IPS-15b (cell line): ENCODE results near the gene PHF21A.

Experiments
- H3K27me3 ChIP-seq: one replicate; pipeline ENCODE4 v1.6.1; 2013; ENCODE audit warnings: low read length; ENCODE audit not compliant: control insufficient read depth, insufficient read depth
- H3K36me3 ChIP-seq: one replicate; pipeline ENCODE4 v1.6.1; 2013; ENCODE audit warnings: low read length; ENCODE audit not compliant: control insufficient read depth, insufficient read depth
- H3K4me1 ChIP-seq: one replicate; pipeline ENCODE4 v1.6.1; 2013; ENCODE audit warnings: mild to moderate bottlenecking, low read length; ENCODE audit not compliant: control insufficient read depth, insufficient read depth
- H3K4me3 ChIP-seq: one replicate; pipeline ENCODE4 v1.5.1; 2013; ENCODE audit warnings: low read depth, low read length
- H3K9ac ChIP-seq: one replicate; pipeline ENCODE4 v1.6.1; 2013; ENCODE audit warnings: low read depth, mild to moderate bottlenecking, low read length
- H3K9me3 ChIP-seq: one replicate; pipeline ENCODE4 v1.6.1; 2013; ENCODE audit warnings: mild to moderate bottlenecking, low read length; ENCODE audit not compliant: control insufficient read depth, insufficient read depth

PHF21A gene

DNA sequence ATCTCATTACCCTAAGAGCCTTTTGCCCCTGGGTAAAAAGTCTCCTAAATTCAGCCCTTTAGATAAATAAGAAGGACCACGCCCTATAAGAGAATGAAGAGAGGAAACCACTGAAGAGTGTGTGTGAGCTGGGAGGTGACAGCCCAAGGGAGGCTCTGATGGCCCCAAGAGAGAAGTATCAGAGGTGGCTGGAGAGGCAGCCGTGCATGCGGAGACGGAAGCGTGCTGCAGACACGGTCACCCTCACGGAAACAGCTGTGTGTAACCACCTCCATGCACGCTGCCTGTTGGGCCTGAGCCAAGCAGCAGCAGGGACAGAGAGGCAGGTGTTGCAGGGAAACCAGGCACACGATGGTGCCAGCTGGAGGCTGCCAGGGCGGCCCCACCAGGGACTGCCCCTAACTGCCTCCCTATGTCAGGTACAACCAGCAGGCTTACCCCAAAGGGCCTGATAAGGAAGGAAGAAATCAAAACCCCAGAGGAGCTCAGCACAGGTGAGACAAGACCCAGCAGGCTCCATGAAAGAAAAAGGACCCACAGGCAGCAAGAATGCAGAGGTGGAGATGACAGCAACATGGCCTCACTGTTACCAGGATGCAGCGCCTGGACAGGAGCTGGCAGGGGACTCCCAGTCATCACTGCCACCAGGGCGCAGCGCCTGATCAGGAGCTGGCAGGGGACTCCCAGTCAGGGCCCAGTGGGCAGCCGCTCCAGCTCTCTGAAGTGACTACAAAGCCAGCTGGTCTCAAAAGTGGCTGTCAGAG is 191.0 kb downstream of the PHF21A start:
- peaks cover 48% of the 10 kb centered on the region for H3K36me3 ChIP-seq
- H3K9me3 ChIP-seq, result no peaks in the 10 kb centered on the region
- H3K4me3 ChIP-seq, result no peak overlapping the region
- H3K9ac ChIP-seq, result peak overlapping the region; percentile 47
- no peaks in the 10 kb centered on the region for H3K27me3 ChIP-seq
- no peaks in the 10 kb centered on the region for H3K4me1 ChIP-seq

DNA sequence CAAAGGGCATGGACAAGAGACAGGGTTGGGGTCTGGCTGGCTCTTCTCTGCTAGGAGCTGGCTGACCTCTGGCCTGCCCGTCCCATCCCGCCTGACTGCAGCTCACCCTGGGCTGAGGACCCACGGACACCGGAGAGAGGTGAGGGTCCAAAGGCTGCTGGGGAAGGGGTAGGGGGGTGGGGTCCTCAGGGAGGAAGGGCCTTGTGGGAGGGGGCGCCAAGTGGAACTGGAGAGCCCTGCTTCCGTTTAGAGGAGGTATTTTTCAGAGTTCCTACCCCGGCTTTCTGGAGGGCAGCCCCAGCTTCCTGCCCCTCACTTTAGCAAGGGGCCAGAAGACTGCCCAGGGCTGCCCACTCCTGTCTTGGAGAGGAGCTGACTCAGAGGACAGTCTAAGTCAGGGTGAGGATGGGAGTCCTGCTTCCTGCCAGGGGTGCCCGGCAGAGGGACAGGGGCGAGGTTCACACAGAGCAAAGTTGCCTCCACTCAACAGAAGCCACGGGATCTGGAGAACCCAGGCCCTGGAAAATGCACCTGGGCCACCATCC is 191.7 kb downstream of the PHF21A start:
- no peaks in the 10 kb centered on the region for H3K9me3 ChIP-seq
- H3K4me3 ChIP-seq, result no peak overlapping the region
- peaks cover 47% of the 10 kb centered on the region for H3K36me3 ChIP-seq
- H3K27me3 ChIP-seq, result no peaks in the 10 kb centered on the region
- H3K9ac ChIP-seq, result peak overlapping the region; percentile 47
- H3K4me1 ChIP-seq, result no peaks in the 10 kb centered on the region

DNA sequence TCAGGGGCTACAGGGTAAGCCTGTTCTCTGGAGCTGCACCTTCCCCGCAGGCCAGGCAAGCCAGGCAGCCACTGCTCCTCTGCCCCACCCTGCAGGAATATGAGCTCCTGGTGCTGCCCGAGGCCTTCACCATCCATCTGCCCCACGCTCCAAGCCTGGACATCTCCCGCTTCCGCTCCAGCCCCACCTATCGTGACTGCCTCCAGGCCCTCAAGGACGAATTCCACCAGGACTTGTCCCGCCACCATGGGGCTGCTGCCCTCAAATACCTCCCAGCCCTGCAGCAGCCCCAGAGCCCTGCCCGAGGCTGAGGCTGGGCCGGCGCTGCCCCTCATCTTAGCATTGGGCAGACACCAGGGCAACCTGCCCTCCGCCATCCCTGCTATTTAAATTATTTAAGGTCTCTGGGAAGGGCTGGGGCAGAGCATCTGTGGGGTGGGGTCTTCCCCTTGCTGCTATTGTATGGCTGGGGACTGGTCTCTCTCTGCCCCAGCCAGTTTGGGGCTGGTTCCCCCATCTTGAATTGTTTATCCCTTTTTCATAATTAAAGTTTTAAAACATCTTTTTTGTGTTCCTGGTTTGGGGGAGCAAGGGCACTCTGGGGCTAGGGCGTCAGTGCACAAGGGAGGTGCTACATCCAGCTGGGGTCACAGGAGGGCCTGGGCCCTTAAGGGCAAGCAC is 192.6 kb downstream of the PHF21A start:
- Histone ChIP-seq H3K27me3 (no peaks in the 10 kb centered on the region), H3K4me1 (no peaks in the 10 kb centered on the region), H3K4me3 (no peak overlapping the region), H3K36me3 (peaks cover 51% of the 10 kb centered on the region), H3K9ac (no peak overlapping the region), H3K9me3 (no peaks in the 10 kb centered on the region)

DNA sequence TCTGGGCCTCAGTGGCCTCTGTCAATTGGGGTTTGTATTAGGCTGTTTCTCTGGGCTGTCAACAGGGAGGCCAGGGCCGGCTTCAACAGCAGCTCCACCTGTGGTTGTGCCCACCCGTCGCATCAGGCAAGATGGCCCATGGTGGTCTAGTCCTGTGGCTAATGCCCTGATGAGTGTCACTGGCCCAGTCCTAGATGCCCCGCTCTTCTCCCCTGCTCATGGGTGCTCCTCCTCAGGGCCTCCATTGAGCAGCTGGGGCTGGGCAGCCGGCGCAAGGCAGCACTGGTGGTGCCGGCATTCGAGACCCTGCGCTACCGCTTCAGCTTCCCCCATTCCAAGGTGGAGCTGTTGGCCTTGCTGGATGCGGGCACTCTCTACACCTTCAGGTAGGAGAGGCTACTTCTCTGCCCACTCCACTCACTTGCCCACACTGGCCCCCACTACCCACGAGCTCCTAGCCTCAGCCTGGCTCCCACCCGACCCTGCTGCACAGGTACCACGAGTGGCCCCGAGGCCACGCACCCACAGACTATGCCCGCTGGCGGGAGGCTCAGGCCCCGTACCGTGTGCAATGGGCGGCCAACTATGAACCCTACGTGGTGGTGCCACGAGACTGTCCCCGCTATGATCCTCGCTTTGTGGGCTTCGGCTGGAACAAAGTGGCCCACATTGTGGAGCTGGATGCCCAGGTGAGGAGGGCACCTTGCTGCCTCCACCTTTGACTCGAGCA is 193.4 kb downstream of the PHF21A start:
- Histone ChIP-seq H3K36me3 (peaks cover 45% of the 10 kb centered on the region), H3K27me3 (no peaks in the 10 kb centered on the region), H3K9me3 (no peaks in the 10 kb centered on the region), H3K4me1 (no peaks in the 10 kb centered on the region), H3K4me3 (no peak overlapping the region), H3K9ac (no peak overlapping the region)

DNA sequence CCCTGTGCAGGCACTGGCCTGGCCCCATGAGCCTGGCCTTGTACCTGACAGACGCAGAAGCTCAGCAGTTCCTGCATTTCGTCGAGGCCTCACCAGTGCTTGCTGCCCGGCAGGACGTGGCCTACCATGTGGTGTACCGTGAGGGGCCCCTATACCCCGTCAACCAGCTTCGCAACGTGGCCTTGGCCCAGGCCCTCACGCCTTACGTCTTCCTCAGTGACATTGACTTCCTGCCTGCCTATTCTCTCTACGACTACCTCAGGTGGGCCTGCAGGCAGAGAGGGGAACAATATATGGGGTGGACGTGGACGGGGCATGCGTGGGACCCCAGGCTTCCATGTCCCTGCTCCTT is 193.9 kb downstream of the PHF21A start:
- Histone ChIP-seq H3K4me1 (no peaks in the 10 kb centered on the region), H3K9me3 (no peaks in the 10 kb centered on the region), H3K36me3 (peaks cover 45% of the 10 kb centered on the region), H3K4me3 (no peak overlapping the region), H3K9ac (no peak overlapping the region), H3K27me3 (no peaks in the 10 kb centered on the region)

DNA sequence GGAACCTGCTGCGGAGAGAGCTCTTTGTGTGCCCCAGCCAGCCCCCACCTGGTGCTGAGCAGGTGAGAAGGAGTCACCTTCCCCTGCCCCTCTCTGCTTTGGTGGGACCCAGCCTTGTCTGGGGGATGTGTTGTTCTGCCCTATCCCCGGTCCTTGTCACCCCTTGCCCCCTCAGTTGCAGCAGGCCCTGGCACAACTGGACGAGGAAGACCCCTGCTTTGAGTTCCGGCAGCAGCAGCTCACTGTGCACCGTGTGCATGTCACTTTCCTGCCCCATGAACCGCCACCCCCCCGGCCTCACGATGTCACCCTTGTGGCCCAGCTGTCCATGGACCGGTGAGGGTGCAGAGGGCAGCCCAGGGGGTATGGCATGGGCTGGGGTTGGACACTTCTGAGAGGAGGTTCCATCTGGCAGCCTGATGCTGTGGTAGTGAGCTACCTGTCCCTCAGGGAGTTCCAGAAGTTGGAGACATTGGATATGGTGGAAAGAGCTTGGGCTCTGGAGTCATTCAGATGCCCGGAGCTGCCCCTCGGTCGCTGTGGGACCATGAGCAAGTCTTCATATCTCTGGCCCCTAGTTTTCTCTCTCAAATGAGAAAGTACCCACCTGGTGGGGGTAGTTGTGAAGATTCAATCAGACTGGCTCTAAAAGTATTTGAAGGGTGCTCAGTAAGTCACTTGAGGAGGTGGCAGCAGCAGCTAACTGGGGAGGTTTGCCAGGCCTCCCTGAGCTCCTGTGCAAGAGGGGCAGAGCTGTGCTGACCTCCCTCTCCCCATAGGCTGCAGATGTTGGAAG is 194.5 kb downstream of the PHF21A start:
- H3K9ac ChIP-seq, result no peak overlapping the region
- H3K4me3 ChIP-seq, result no peak overlapping the region
- no peaks in the 10 kb centered on the region for H3K9me3 ChIP-seq
- peaks cover 45% of the 10 kb centered on the region for H3K36me3 ChIP-seq
- H3K27me3 ChIP-seq, result no peaks in the 10 kb centered on the region
- H3K4me1 ChIP-seq, result no peaks in the 10 kb centered on the region

DNA sequence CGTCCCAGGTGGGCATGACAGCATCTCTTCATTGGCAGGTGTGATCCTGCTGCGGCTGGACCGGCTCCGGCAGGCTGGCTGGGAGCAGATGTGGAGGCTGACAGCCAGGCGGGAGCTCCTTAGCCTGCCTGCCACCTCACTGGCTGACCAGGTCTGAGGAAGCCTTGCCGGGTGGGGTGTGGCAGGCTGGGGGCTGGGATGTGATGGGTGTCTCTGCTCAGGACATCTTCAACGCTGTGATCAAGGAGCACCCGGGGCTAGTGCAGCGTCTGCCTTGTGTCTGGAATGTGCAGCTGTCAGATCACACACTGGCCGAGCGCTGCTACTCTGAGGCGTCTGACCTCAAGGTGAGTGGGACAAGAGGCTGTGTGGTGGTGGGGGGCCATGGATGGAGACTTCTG is 195.3 kb downstream of the PHF21A start:
- no peak overlapping the region for H3K9ac ChIP-seq
- H3K9me3 ChIP-seq, result no peaks in the 10 kb centered on the region
- peaks cover 5% of the 10 kb centered on the region for H3K4me1 ChIP-seq
- H3K4me3 ChIP-seq, result no peak overlapping the region
- H3K36me3 ChIP-seq, result peaks cover 40% of the 10 kb centered on the region
- peaks cover 3% of the 10 kb centered on the region for H3K27me3 ChIP-seq

DNA sequence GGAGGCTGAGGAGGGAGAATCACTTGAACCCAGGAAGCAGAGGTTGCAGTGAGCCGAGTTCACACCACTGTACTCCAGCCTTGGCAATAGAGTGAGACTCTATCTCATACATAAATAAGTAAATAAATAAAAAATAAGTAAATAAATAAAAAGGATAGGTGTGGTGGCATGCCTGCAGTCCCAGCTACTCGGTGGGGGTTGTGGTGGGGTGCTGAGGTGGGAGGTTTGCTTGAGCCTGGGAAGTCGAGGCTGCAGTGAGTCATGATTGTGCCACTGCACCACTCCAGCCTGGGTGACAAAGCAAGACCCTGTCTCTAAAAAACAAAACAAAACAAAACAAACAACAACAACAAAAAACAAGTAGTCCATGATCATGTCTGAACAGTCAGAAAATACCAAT is 195.7 kb downstream of the PHF21A start:
- H3K4me1 ChIP-seq, result peaks cover 9% of the 10 kb centered on the region
- peaks cover 8% of the 10 kb centered on the region for H3K27me3 ChIP-seq
- peaks cover 38% of the 10 kb centered on the region for H3K36me3 ChIP-seq
- no peak overlapping the region for H3K9ac ChIP-seq
- H3K9me3 ChIP-seq, result no peaks in the 10 kb centered on the region
- no peak overlapping the region for H3K4me3 ChIP-seq

DNA sequence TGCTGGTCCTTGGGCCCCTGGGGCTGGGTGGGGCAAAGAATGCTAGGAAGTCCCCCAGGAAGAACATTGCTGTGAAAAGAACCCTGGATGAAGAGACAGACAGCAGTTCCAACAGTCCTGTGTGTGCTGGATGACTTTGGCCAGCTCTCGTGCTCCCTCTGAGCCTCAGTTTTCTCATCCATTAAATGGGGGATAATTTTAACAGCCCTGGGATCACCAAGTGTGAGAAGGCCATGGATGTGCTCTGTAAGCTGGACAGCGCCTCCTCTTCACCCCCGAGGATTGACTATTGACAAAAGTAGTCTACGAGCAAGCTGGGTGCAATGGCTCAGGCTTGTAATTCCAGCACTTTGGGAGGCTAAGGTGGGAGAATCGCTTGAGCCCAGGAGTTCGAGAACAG is 196.3 kb downstream of the PHF21A start:
- peaks cover 38% of the 10 kb centered on the region for H3K36me3 ChIP-seq
- peaks cover 16% of the 10 kb centered on the region for H3K4me1 ChIP-seq
- H3K9ac ChIP-seq, result no peak overlapping the region
- no peaks in the 10 kb centered on the region for H3K9me3 ChIP-seq
- H3K27me3 ChIP-seq, result peaks cover 13% of the 10 kb centered on the region
- H3K4me3 ChIP-seq, result no peak overlapping the region

DNA sequence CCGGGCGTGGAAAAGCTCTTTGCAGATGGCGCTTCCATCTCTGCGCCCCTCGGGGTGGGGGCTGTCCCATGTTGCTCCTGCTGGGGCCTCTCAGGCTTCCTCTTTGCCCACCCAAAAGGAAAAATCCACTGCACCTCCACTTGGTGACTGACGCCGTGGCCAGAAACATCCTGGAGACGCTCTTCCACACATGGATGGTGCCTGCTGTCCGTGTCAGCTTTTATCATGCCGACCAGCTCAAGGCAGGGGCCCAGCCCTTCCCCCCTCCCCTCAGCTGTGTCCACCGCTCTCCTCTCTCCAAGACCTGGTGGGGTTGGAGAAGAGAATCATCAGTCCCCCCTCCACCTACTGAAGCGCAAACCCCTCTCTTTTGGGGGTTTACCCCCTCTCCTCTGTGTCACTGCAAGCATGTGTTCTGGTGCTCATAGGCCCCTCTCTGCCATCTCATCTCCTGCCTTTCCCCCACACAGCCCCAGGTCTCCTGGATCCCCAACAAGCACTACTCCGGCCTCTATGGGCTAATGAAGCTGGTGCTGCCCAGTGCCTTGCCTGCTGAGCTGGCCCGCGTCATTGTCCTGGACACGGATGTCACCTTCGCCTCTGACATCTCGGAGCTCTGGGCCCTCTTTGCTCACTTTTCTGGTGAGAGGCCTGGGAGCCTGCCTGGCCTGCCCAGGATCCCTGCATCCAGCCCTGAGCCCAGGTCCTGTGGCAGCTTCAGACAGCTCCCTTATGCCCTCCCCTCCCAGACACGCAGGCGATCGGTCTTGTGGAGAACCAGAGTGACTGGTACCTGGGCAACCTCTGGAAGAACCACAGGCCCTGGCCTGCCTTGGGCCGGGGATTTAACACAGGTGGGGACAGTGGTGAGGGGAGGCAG is 197.0 kb downstream of the PHF21A start:
- Histone ChIP-seq H3K9me3 (no peaks in the 10 kb centered on the region), H3K9ac (no peak overlapping the region), H3K36me3 (peaks cover 38% of the 10 kb centered on the region), H3K4me1 (peaks cover 19% of the 10 kb centered on the region), H3K4me3 (no peak overlapping the region), H3K27me3 (peaks cover 13% of the 10 kb centered on the region)
